Keratinocyte (primary cell): ENCODE measurements around the gene MYCBP2. TPM values are rescaled to one million over a fixed set of nuclear protein-coding genes. Genes with fewer than 3 reads are reported as not detected.

Experiments
- DNase-seq: peaks from one replicate; pipeline ENCODE4 v3.0.0-alpha.2; 2011; ENCODE audit warnings: low read depth, missing footprints, low spot score
- FAIRE-seq: peaks from 2 replicates; lab custom pipeline; 2011; peaks lifted over from hg19 to GRCh38; lab: Jason Lieb, UNC
- H2AFZ ChIP-seq: 2 replicates; pipeline ENCODE4 v1.6.0; 2012; ENCODE audit warnings: low read length, control low read depth, inconsistent platforms; ENCODE audit not compliant: control insufficient read depth
- H3K27ac ChIP-seq: 2 replicates; pipeline ENCODE4 v1.5.1; 2011; ENCODE audit warnings: low read length; ENCODE audit not compliant: control insufficient read depth, insufficient read depth
- H3K27me3 ChIP-seq: 3 replicates; pipeline ENCODE4 v1.6.0; 2011; ENCODE audit warnings: low read length; ENCODE audit not compliant: control insufficient read depth, insufficient read depth; ENCODE audit errors: extremely low read depth
- H3K36me3 ChIP-seq, 2 experiments: 2 replicates in 1 of 2; 3 replicates in 1 of 2; pipeline ENCODE4 v1.5.1; 2011; ENCODE audit warnings: low read length in 2 of 2, mild to moderate bottlenecking in 1 of 2; ENCODE audit not compliant: control insufficient read depth in 2 of 2, insufficient read depth in 2 of 2; ENCODE audit errors: extremely low read depth in 1 of 2
- H3K4me1 ChIP-seq: 3 replicates; pipeline ENCODE4 v1.5.1; 2011; ENCODE audit warnings: low read length; ENCODE audit not compliant: control insufficient read depth, insufficient read depth; ENCODE audit errors: extremely low read depth
- H3K4me2 ChIP-seq: 3 replicates; pipeline ENCODE4 v1.6.0; 2011; ENCODE audit warnings: low read depth, low read length; ENCODE audit not compliant: control insufficient read depth, insufficient read depth; ENCODE audit errors: extremely low read depth
- H3K4me3 ChIP-seq, 3 experiments: fragments of 200-600 bp in 1 of 3; sonication (generic) in 1 of 3; 2 replicates in 2 of 3; 3 replicates in 1 of 3; pipeline ENCODE4 v1.5.1; 2011 to 2016; ENCODE audit warnings: low read length in 3 of 3, mild to moderate bottlenecking in 3 of 3, control low read depth in 2 of 3, inconsistent platforms in 1 of 3, low read depth in 1 of 3, mixed read lengths in 1 of 3, mixed run types in 1 of 3, moderate library complexity in 1 of 3; ENCODE audit not compliant: control insufficient read depth in 2 of 3, insufficient read depth in 2 of 3; ENCODE audit errors: extremely low read depth in 1 of 3
- H3K79me2 ChIP-seq: 2 replicates; pipeline ENCODE4 v1.6.0; 2012; ENCODE audit warnings: low read length; ENCODE audit not compliant: control insufficient read depth, insufficient read depth
- H3K9ac ChIP-seq: 3 replicates; pipeline ENCODE4 v1.6.0; 2011; ENCODE audit warnings: low read length; ENCODE audit not compliant: control insufficient read depth, insufficient read depth; ENCODE audit errors: extremely low read depth
- H3K9me1 ChIP-seq: 3 replicates; pipeline ENCODE4 v1.6.0; 2011; ENCODE audit warnings: low read length; ENCODE audit not compliant: control insufficient read depth, insufficient read depth; ENCODE audit errors: extremely low read depth
- H3K9me3 ChIP-seq: 2 replicates; pipeline ENCODE4 v1.5.1; 2012; ENCODE audit warnings: low read depth, low read length; ENCODE audit not compliant: control insufficient read depth
- H4K20me1 ChIP-seq: 3 replicates; pipeline ENCODE4 v1.6.0; 2011; ENCODE audit warnings: low read length; ENCODE audit not compliant: control insufficient read depth, insufficient read depth; ENCODE audit errors: extremely low read depth
- CTCF ChIP-seq, 3 experiments: IDR thresholded peaks in 1 of 3; conservative IDR thresholded peaks in 1 of 3; optimal IDR thresholded peaks in 1 of 3; 2 replicates in 2 of 3; 3 replicates in 1 of 3; pipeline versions ENCODE3 to v1.5.1; 2011; ENCODE audit warnings: low read length in 3 of 3, mild to moderate bottlenecking in 3 of 3, moderate library complexity in 2 of 3, control low read depth in 1 of 3, inconsistent platforms in 1 of 3; ENCODE audit not compliant: insufficient read depth in 2 of 3; ENCODE audit errors: extremely low read depth in 1 of 3
- EZH2 ChIP-seq: IDR thresholded peaks from one replicate; pipeline ENCODE4 v1.6.1; 2012; ENCODE audit warnings: inconsistent platforms, mild to moderate bottlenecking, low read length, moderate library complexity
- dilution Hi-C: fragments of 300-500 bp; cut with MboI; formaldehyde crosslinking; loops from one replicate; pipeline ENCODE4 v1.7.0; 2020; ENCODE audit warnings: low sequenced_read_pairs; ENCODE audit not compliant: extremely low pct_ligation_motif_present
- polyA plus RNA-seq, 5 experiments: library from polyadenylated mRNA; depleted of rRNA in 3 of 5; stranded (reverse) in 3 of 5; stranded (forward) in 1 of 5; unstranded in 1 of 5; fragments of >200 nt; gene quantifications; 1 replicate in 1 of 5; 2 replicates in 3 of 5; 3 replicates in 1 of 5; pipeline versions ENCODE4 v1.2.1 to v1.2.3, GENCODE V29; 2011 to 2012; ENCODE audit warnings: missing spikeins in 2 of 5, low read depth in 1 of 5, low replicate concordance in 1 of 5

The MYCBP2 gene
- polyA plus RNA-seq, 1 donor (not counting 4 experiments of a cell fraction or from before 2014, with no cell fraction given), result 43.8 TPM

- H3K4me3 ChIP-seq, result no peak overlapping the region
- H3K4me1 ChIP-seq, result no peaks in the 10 kb centered on the region
- no peaks in the 10 kb centered on the region for H3K9me1 ChIP-seq
- dilution Hi-C loops, result no loop called here
- TF ChIP-seq CTCF (optimal IDR thresholded peaks at IDR 0.05 in 1 of 3, IDR thresholded peaks at IDR 0.05 in 1 of 3, conservative IDR thresholded peaks at IDR 0.05 in 1 of 3; ENCODE audit: extremely low read depth in 1 of 3, insufficient read depth in 2 of 3, low read length in 3 of 3) (no peak), EZH2 (no peak)
- peaks cover 7 to 10% of the 10 kb centered on the region in 2 experiments for H3K36me3 ChIP-seq
- no peak overlapping the region for H2AFZ ChIP-seq
- H4K20me1 ChIP-seq, result no peaks in the 10 kb centered on the region
- no peaks in the 10 kb centered on the region for H3K9me3 ChIP-seq
- DNase-seq, result no peak
- no peak for FAIRE-seq
- no peak overlapping the region for H3K4me2 ChIP-seq
- no peak overlapping the region for H3K9ac ChIP-seq
- H3K79me2 ChIP-seq, result no peaks in the 10 kb centered on the region
- no peak overlapping the region for H3K27ac ChIP-seq
- H3K27me3 ChIP-seq, result no peaks in the 10 kb centered on the region
Observed at GRCh38 chr13:77138813-77139212, 188.1 kb downstream of the MYCBP2 start.

- Histone ChIP-seq H3K4me2 (no peak overlapping the region), H3K79me2 (no peaks in the 10 kb centered on the region), H3K9ac (no peak overlapping the region), H3K27ac (no peak overlapping the region), H3K9me1 (no peaks in the 10 kb centered on the region), H3K4me3 (no peak overlapping the region), H4K20me1 (no peaks in the 10 kb centered on the region), H3K27me3 (no peaks in the 10 kb centered on the region), H3K9me3 (no peaks in the 10 kb centered on the region), H3K4me1 (no peaks in the 10 kb centered on the region), H2AFZ (no peak overlapping the region), H3K36me3 (peaks cover 5 to 10% of the 10 kb centered on the region in 2 experiments)
- dilution Hi-C loops, result no loop called here
- no peak for FAIRE-seq
- DNase-seq, result no peak
- TF ChIP-seq CTCF (optimal IDR thresholded peaks at IDR 0.05 in 1 of 3, IDR thresholded peaks at IDR 0.05 in 1 of 3, conservative IDR thresholded peaks at IDR 0.05 in 1 of 3; ENCODE audit: extremely low read depth in 1 of 3, insufficient read depth in 2 of 3, low read length in 3 of 3), result no peak
- TF ChIP-seq EZH2, result no peak
Observed at GRCh38 chr13:77136902-77137420, 189.9 kb downstream of the MYCBP2 start.
